ENCODE data around the gene ARHGEF1. TPM values are rescaled to one million over a fixed set of nuclear protein-coding genes. Genes with fewer than 3 reads are reported as not detected.
A peak's percentile ranks its signal among the peaks of the same experiment; 100 is the strongest.

Gene ARHGEF1
- total and polyA plus RNA-seq, 2 experiments from 2014 or later: 40.1 to 49.9 TPM

- H3K9me3 ChIP-seq (ENCODE audit: low read depth): no peaks in the 10 kb centered on the region
- no peak for DNase-seq (ENCODE audit: low read depth in 1 of 2, low spot score in 1 of 2)
- H3K4me3 ChIP-seq: no peak overlapping the region
- no peak for TF ChIP-seq CTCF (IDR thresholded peaks at IDR 0.05; ENCODE audit: low read depth, low read length)
- no peaks in the 10 kb centered on the region for H3K36me3 ChIP-seq
- no peaks in the 10 kb centered on the region for H3K27me3 ChIP-seq
- no peaks in the 10 kb centered on the region for H3K4me1 ChIP-seq (ENCODE audit: low read depth)
- no peak overlapping the region for H3K27ac ChIP-seq
Measured at GRCh38 chr19:41889896-41890295, 6.9 kb downstream of the ARHGEF1 start.

- no peak for TF ChIP-seq CTCF (IDR thresholded peaks at IDR 0.05; ENCODE audit: low read depth, low read length)
- no peak overlapping the region for H3K4me3 ChIP-seq
- no peaks in the 10 kb centered on the region for H3K36me3 ChIP-seq
- DNase-seq (ENCODE audit: low read depth in 1 of 2, low spot score in 1 of 2): no peak
- H3K9me3 ChIP-seq (ENCODE audit: low read depth): no peaks in the 10 kb centered on the region
- no peak overlapping the region for H3K27ac ChIP-seq
- H3K4me1 ChIP-seq (ENCODE audit: low read depth): no peaks in the 10 kb centered on the region
- H3K27me3 ChIP-seq: no peaks in the 10 kb centered on the region
Measured at GRCh38 chr19:41890936-41891335, 8.0 kb downstream of the ARHGEF1 start.

GRCh38 chr19:41892173-41892902 is 9.4 kb downstream of the ARHGEF1 start:
- DNase-seq (ENCODE audit: low read depth in 1 of 2, low spot score in 1 of 2): no peak
- H3K36me3 ChIP-seq: no peaks in the 10 kb centered on the region

GRCh38 chr19:41893899-41894298 is 10.9 kb downstream of the ARHGEF1 start:
- H3K4me3 ChIP-seq: no peak overlapping the region
- TF ChIP-seq CTCF (IDR thresholded peaks at IDR 0.05; ENCODE audit: low read depth, low read length): peak; percentile 3
- H3K4me1 ChIP-seq (ENCODE audit: low read depth): no peaks in the 10 kb centered on the region
- no peaks in the 10 kb centered on the region for H3K36me3 ChIP-seq
- peak in 1 of 2 donors; percentile 34 for DNase-seq (ENCODE audit: low read depth in 1 of 2, low spot score in 1 of 2)
- no peaks in the 10 kb centered on the region for H3K9me3 ChIP-seq (ENCODE audit: low read depth)
- no peak overlapping the region for H3K27ac ChIP-seq
- no peaks in the 10 kb centered on the region for H3K27me3 ChIP-seq

More at GRCh38 chr19:41892173-41892902, 9.4 kb downstream of the ARHGEF1 start:
- Histone ChIP-seq H3K4me1 (ENCODE audit: low read depth) (no peaks in the 10 kb centered on the region), H3K9me3 (ENCODE audit: low read depth) (no peaks in the 10 kb centered on the region), H3K27ac (no peak overlapping the region), H3K4me3 (no peak overlapping the region), H3K27me3 (no peaks in the 10 kb centered on the region)
- TF ChIP-seq CTCF (IDR thresholded peaks at IDR 0.05; ENCODE audit: low read depth, low read length): no peak

- Histone ChIP-seq H3K36me3 (no peaks in the 10 kb centered on the region), H3K27me3 (no peaks in the 10 kb centered on the region), H3K4me1 (ENCODE audit: low read depth) (no peaks in the 10 kb centered on the region), H3K4me3 (no peak overlapping the region), H3K27ac (no peak overlapping the region), H3K9me3 (ENCODE audit: low read depth) (no peaks in the 10 kb centered on the region)
- TF ChIP-seq CTCF (IDR thresholded peaks at IDR 0.05; ENCODE audit: low read depth, low read length): no peak
- DNase-seq (ENCODE audit: low read depth in 1 of 2, low spot score in 1 of 2): no peak
Measured at GRCh38 chr19:41894350-41894749, 11.4 kb downstream of the ARHGEF1 start.
